RWPE2 (cell line): ENCODE data around the gene UPK3BL2.
"Not testable (repeated sequence)": the region's sequence is repeated elsewhere in the genome, so short reads cannot be mapped to it uniquely, and the experiment has no call there.

Experiments used
- ATAC-seq: fragments of 200-7000 bp; cut with Tn5 transposase; 3 replicates; pipeline ENCODE4 v1.9.1; 2021; ENCODE audit warnings: low read depth
- DNase-seq: peaks from one replicate; pipeline ENCODE4 v3.0.0-alpha.2; 2020; ENCODE audit warnings: low spot score
- H3K27ac ChIP-seq: fragments of 450-650 bp; 2 replicates; pipeline ENCODE4 v1.5.1; 2017; ENCODE audit warnings: mild to moderate bottlenecking; ENCODE audit not compliant: poor library complexity, severe bottlenecking
- H3K27me3 ChIP-seq: fragments of 250-450 bp; sonication (Bioruptor Pico); 2 replicates; pipeline ENCODE4 v1.5.1; 2021; ENCODE audit warnings: mild to moderate bottlenecking, moderate library complexity; ENCODE audit not compliant: insufficient read depth, poor library complexity, severe bottlenecking
- H3K36me3 ChIP-seq: fragments of 250-450 bp; sonication (Bioruptor Pico); 2 replicates; pipeline ENCODE4 v1.5.1; 2020; ENCODE audit warnings: low read depth, mild to moderate bottlenecking, moderate library complexity
- H3K4me1 ChIP-seq: fragments of 250-450 bp; sonication (Bioruptor Pico); 2 replicates; pipeline ENCODE4 v1.5.1; 2021; ENCODE audit warnings: mild to moderate bottlenecking, moderate library complexity; ENCODE audit not compliant: insufficient read depth, poor library complexity, severe bottlenecking
- H3K4me3 ChIP-seq: fragments of 250-450 bp; sonication (Bioruptor Pico); 2 replicates; pipeline ENCODE4 v1.5.1; 2021; ENCODE audit warnings: mild to moderate bottlenecking, moderate library complexity; ENCODE audit not compliant: severe bottlenecking
- H3K9me3 ChIP-seq: fragments of 250-450 bp; sonication (Bioruptor Pico); 2 replicates; pipeline ENCODE4 v1.5.1; 2021; ENCODE audit warnings: mild to moderate bottlenecking, moderate library complexity; ENCODE audit not compliant: severe bottlenecking

Gene UPK3BL2

DNA sequence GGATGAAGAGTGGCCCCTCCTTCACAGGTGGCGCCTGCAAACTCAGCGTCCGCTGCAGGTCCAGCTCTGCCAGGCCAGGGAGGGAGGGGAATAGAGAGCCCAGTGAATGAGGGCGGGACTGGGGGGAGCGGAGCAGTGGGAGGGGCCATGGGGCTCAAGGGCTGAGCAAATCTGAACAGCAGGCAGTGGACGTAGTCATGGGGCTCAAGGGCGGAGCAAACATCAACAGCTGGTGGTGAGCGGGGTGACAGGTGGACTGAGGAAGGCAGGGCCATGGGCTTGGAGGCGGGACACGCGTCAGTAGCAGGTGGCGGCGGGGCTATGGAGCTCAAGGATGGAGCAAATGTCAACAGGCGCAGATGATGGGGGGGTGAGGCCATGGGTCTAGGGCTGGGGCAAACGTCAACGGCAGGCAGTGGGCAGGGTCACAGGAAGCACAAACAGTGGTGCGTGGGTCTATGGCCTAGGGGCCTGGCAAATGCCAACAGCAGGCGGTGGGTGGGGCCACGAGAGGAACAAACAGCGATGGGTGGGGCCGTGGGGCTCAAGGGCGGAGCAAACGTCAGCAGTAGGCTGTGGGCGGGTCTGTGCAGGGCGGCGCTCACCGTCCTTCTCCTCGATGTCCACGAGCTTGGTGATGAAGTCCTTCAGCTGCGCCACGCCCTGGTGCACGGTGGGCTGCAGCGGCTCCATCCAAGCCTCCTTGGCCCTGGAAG lies 50.1 kb downstream of the UPK3BL2 start:
- H3K4me1 ChIP-seq, H3K9me3 ChIP-seq, H3K27me3 ChIP-seq, H3K27ac ChIP-seq, DNase-seq, H3K4me3 ChIP-seq, H3K36me3 ChIP-seq: not testable (repeated sequence)
- ATAC-seq = peak; percentile 26

DNA sequence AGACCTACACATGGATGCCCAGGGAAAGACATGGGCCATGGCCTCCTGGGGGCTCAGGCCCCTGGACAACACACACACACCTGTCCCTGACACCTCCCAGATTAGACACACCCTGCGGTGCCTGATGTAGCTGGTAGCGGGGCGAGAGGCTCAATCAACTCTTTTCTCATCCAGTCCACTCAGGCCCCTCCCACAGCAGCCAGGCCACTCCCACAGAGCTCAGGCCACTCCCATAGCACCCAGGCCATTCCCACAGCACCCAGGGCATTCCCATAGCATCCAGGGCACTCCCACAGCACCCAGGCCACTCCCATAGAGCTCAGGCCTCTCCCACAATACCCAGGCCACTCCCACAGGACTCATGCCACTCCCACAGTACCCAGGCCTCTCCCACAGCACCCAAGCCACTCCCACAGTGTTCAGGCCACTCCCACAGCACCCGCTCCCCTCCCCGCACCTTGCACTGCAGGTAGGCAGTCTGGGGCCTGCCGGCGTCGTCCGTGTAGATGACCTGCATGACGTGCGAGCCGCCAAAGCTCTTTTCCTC lies 52.9 kb downstream of the UPK3BL2 start:
- not testable (repeated sequence) for H3K27ac ChIP-seq, H3K27me3 ChIP-seq, H3K36me3 ChIP-seq, H3K9me3 ChIP-seq, H3K4me1 ChIP-seq, H3K4me3 ChIP-seq
- peak; percentile 91 for ATAC-seq
- peak; percentile 55 for DNase-seq
